Right ventricle myocardium inferior (tissue), 1 donor: ENCODE results near the gene HAND2. TPM values are rescaled to one million over a fixed set of nuclear protein-coding genes. Genes with fewer than 3 reads are reported as not detected.
A peak's percentile ranks its signal among the peaks of the same experiment; 100 is the strongest.

Source experiments
- ATAC-seq: fragments of 200-7000 bp; cut with Tn5 transposase; one replicate; pipeline ENCODE4 v1.9.1; 2020; ENCODE audit warnings: mild to moderate bottlenecking, moderate library complexity
- DNase-seq: peaks from one replicate; pipeline ENCODE4 v3.0.0; 2021; ENCODE audit errors: missing footprints
- intact Hi-C: fragments of 100-400 bp; cut with DNase I; formaldehyde crosslinking; loops from one replicate; pipeline ENCODE4 v1.11.0; 2022
- total RNA-seq: library from RNA; stranded (reverse); fragmentation: NEBNext Ultra II Directional; extraction: Animal tissue kit (Norgen Biotek cat#: 25700); gene quantifications from one replicate; pipeline ENCODE4 v1.2.1, GENCODE V29; 2021
- donor health status: DM: no; HTN: yes; CAD: no; lungs with severe emphysema.

The HAND2 gene
- total RNA-seq, 1 donor from 2014 or later, result 151 TPM

- intact Hi-C loops, result no loop called here
- DNase-seq (no peak), ATAC-seq (no peak)
Observed at GRCh38 chr4:173524218-173525117, 5.6 kb downstream of the HAND2 start.

DNA sequence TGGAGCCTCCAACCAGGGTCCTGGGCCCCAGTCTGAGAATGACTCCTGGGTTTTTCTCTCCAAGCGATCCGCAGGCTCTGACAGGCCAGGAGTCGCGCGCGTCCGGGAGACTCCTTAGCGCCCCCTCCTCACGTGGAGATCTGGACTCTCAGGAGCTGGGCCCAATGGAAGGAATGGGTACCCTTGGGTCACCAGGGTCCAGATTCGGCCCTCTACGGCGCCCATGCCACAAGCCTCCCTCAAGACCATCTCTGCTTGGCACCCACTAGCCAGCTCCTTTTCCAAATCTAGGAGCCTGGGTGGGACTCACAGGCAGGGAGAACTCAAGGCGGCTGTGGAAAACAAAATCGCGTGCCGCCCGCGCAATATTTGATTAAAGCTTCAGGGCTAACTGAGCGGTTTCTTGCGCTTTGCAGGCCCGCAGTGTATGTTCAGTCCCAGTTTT, 7.1 kb downstream of the HAND2 start:
- ATAC-seq, result peak; percentile 3
- peak; percentile 64 for DNase-seq
- intact Hi-C loops, result no loop called here

- ATAC-seq, result peak; percentile 78
- peak; percentile 94 for DNase-seq
- intact Hi-C loops, result no loop called here
Observed at GRCh38 chr4:173522160-173522950, 7.7 kb downstream of the HAND2 start.

DNA sequence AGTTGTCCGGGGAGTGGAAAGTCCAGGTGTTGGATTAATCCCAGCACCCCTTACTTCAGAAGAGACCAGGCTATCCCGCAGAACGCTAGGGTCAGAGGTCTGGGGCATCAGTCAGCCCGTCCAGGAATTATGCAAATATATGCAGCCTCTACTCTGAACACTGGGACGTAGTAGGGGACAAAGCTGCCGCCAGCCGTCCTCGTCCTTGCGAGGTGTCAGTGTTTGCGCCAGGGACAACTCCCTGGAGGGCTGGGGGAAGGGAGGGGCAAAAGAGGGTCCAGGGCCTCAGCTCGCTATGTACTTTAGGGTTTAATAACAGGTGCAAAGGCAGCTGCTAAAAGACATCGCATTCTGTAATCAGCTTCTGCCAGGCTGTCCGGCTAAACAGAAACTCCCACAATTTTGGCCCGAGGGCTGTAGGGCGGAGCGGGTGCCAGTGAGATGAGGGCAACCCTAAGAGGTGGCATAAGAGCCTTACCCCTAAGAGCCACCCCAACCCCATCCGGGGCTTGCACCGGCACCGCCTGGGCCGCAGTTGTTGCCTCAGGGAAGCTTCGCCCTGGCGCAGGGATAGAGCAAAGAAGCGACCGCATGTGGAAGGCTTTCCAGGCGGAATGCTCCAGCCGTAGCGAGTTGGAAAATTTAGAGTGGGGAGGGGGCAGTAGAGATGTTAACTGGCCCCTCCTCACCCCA, 8.4 kb downstream of the HAND2 start:
- DNase-seq (peak; percentile 65), ATAC-seq (peak; percentile 18)
- intact Hi-C loops, result no loop called here

GRCh38 chr4:173520921-173521466, 9.0 kb downstream of the HAND2 start:
- intact Hi-C loops, result no loop called here
- DNase-seq (no peak), ATAC-seq (no peak)

- ATAC-seq (no peak), DNase-seq (peak; percentile 78)
- intact Hi-C loops, result loop anchor here (10.0 kb wide), 1 partner anchor 695 kb away; no protein-coding TSS in a partner anchor
Observed at GRCh38 chr4:173519111-173520101, 10.6 kb downstream of the HAND2 start.

- peak; percentile 64 for DNase-seq
- ATAC-seq, result no peak
- intact Hi-C loops, result loop anchor here (10.0 kb wide), 1 partner anchor 696 kb away; no protein-coding TSS in a partner anchor
Observed at GRCh38 chr4:173518425-173519102, 11.5 kb downstream of the HAND2 start.

GRCh38 chr4:173517781-173518424, 12.1 kb downstream of the HAND2 start:
- intact Hi-C loops, result loop anchor here (10.0 kb wide), 1 partner anchor 697 kb away; no protein-coding TSS in a partner anchor
- peak; percentile 35 for ATAC-seq
- peak; percentile 69 for DNase-seq

GRCh38 chr4:173516621-173517524, 13.2 kb downstream of the HAND2 start:
- intact Hi-C loops, result loop anchor here (10.0 kb wide), 1 partner anchor 698 kb away; no protein-coding TSS in a partner anchor

DNA sequence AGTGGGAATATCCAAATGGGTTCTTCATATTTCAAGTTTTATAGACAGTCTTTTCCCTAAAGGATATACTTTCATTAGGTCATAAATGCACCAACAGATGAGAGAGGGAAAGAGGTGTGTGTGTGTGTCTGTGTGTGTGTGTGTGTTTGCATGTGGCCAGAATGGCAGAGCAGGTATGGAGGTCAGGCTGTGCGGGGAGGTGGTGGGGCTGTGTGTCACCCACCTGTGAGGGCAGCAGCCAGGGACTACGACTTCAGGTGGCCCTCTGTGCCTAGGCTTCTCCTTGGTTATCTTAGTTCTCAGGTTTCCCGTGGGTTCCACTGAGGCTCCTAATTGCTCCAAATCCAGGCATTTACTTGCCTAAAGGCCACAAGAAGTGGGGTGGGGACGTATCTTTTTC, 14.6 kb downstream of the HAND2 start:
- ATAC-seq (no peak), DNase-seq (no peak)
- intact Hi-C loops, result loop anchor here (10.0 kb wide), 1 partner anchor 699 kb away; no protein-coding TSS in a partner anchor

More at GRCh38 chr4:173516621-173517524, 13.2 kb downstream of the HAND2 start:
- no peak for DNase-seq
- ATAC-seq, result peak; percentile 4

GRCh38 chr4:173514641-173515217, 15.3 kb downstream of the HAND2 start:
- intact Hi-C loops, result loop anchor here (10.0 kb wide), 1 partner anchor 700 kb away; no protein-coding TSS in a partner anchor
- DNase-seq (no peak), ATAC-seq (no peak)

- no peak for DNase-seq
- intact Hi-C loops, result loop anchor here (10.0 kb wide), 1 partner anchor 701 kb away; no protein-coding TSS in a partner anchor
Observed at GRCh38 chr4:173513651-173514050, 16.4 kb downstream of the HAND2 start.

GRCh38 chr4:173511787-173512361, 18.2 kb downstream of the HAND2 start:
- ATAC-seq, result no peak
- intact Hi-C loops, result loop anchor here (10.0 kb wide), 1 partner anchor 703 kb away; no protein-coding TSS in a partner anchor
- DNase-seq, result no peak

More at GRCh38 chr4:173513651-173514050, 16.4 kb downstream of the HAND2 start:
- ATAC-seq, result no peak
